PC-9 (cell line): ENCODE data around the gene LYSMD3. TPM values are rescaled to one million over a fixed set of nuclear protein-coding genes. Genes with fewer than 3 reads are reported as not detected.

ENCODE experiments used
- BruUV-seq: library from RNA; stranded (reverse); fragments of 400-500 nt; replicated peaks from 2 replicates; lab custom pipeline; 2021; lab: Mats Ljungman, UMichigan
- CTCF ChIA-PET: fragments of 300-600 bp; sonication (Branson Sonifier 250); formaldehyde crosslinking; loops from one replicate; lab custom pipeline; 2022; ENCODE audit warnings: antibody characterized with exemption; lab: Charles Lee
- POLR2A ChIA-PET: fragments of 300-600 bp; sonication (Branson Sonifier 250); formaldehyde crosslinking; loops from one replicate; lab custom pipeline; 2022; ENCODE audit warnings: antibody characterized with exemption; ENCODE audit not compliant: unreplicated experiment; lab: Charles Lee
- DNase-seq, 2 experiments: peaks; one replicate each; pipeline versions ENCODE4 v3.0.0 to v3.0.0-alpha.2; 2015 to 2022; ENCODE audit warnings: mixed read lengths in 1 of 2
- H2AFZ ChIP-seq: fragments of 200-600 bp; sonication (generic); 2 replicates; pipeline ENCODE4 v1.8.1; 2017; ENCODE audit warnings: antibody characterized with exemption
- H3F3A ChIP-seq: fragments of 200-600 bp; sonication (generic); 2 replicates; pipeline ENCODE4 v1.8.1; 2017; ENCODE audit warnings: antibody characterized with exemption, mild to moderate bottlenecking, low read depth; ENCODE audit not compliant: insufficient read depth
- H3K27ac ChIP-seq: fragments of 200-600 bp; sonication (generic); 2 replicates; pipeline ENCODE4 v1.6.1; 2016; ENCODE audit warnings: mixed run types
- H3K27me3 ChIP-seq: fragments of 200-600 bp; sonication (generic); 2 replicates; pipeline ENCODE4 v1.6.1; 2016; ENCODE audit warnings: low read depth, mixed run types; ENCODE audit not compliant: insufficient read depth
- H3K36me3 ChIP-seq: fragments of 200-600 bp; sonication (generic); 2 replicates; pipeline ENCODE4 v1.6.1; 2016; ENCODE audit warnings: low read depth, mixed run types
- H3K4me1 ChIP-seq: fragments of 200-600 bp; sonication (generic); replicated peaks from 2 replicates; pipeline ENCODE4 v1.6.1; 2016; ENCODE audit warnings: mixed run types; ENCODE audit not compliant: insufficient read depth
- H3K4me2 ChIP-seq: fragments of 200-600 bp; sonication (generic); 2 replicates; pipeline ENCODE4 v1.6.1; 2017; ENCODE audit warnings: mixed run types
- H3K4me3 ChIP-seq: fragments of 200-600 bp; sonication (generic); 2 replicates; pipeline ENCODE4 v1.6.1; 2016; ENCODE audit warnings: mixed run types
- H3K79me2 ChIP-seq: fragments of 200-600 bp; sonication (generic); 2 replicates; pipeline ENCODE4 v1.6.1; 2017; ENCODE audit warnings: low read depth, mixed run types
- H3K9me2 ChIP-seq: fragments of 200-600 bp; sonication (generic); 2 replicates; pipeline ENCODE4 v1.8.1; 2017; ENCODE audit warnings: mild to moderate bottlenecking; ENCODE audit not compliant: insufficient read depth
- H3K9me3 ChIP-seq: fragments of 200-600 bp; sonication (generic); 2 replicates; pipeline ENCODE4 v1.8.1; 2016; ENCODE audit warnings: low read depth; ENCODE audit not compliant: insufficient read depth
- H4K20me1 ChIP-seq: fragments of 200-600 bp; sonication (generic); 2 replicates; pipeline ENCODE4 v1.8.1; 2017; ENCODE audit not compliant: insufficient read depth
- CTCF ChIP-seq: fragments of 200-600 bp; sonication (generic); conservative IDR thresholded peaks from 2 replicates; pipeline ENCODE4 v1.6.1; 2017; ENCODE audit warnings: mixed run types, antibody characterized with exemption, mild to moderate bottlenecking, moderate library complexity
- EZH2 ChIP-seq: fragments of 200-600 bp; sonication (generic); IDR thresholded peaks from 2 replicates; pipeline ENCODE4 v1.8.0; 2017; ENCODE audit warnings: antibody characterized with exemption, low read depth
- intact Hi-C: fragments of 100-400 bp; cut with micrococcal nuclease; formaldehyde crosslinking; loops from one replicate; pipeline ENCODE4 v1.10.0; 2022; ENCODE audit not compliant: unreplicated experiment
- total RNA-seq: library from RNA; stranded (reverse); gene quantifications from 2 replicates; pipeline ENCODE4 v1.2.3, GENCODE V29; 2021

LYSMD3 gene
- total RNA-seq, 1 experiment from 2014 or later, result 10.6 TPM

- Histone ChIP-seq H4K20me1 (no peaks in the 10 kb centered on the region), H3K9me3 (no peaks in the 10 kb centered on the region), H3K9me2 (no peaks in the 10 kb centered on the region), H3K36me3 (no peaks in the 10 kb centered on the region), H3K79me2 (no peaks in the 10 kb centered on the region), H3F3A (no peaks in the 10 kb centered on the region), H3K27me3 (no peaks in the 10 kb centered on the region), H3K4me2 (no peak overlapping the region), H3K27ac (no peak overlapping the region), H3K4me1 (no peaks in the 10 kb centered on the region), H2AFZ (no peak overlapping the region), H3K4me3 (no peak overlapping the region)
- intact Hi-C loops, result no loop called here
- TF ChIP-seq EZH2 (no peak), CTCF (no peak)
- ChIA-PET CTCF (no interaction called here), POLR2A (no interaction called here)
- no peak for DNase-seq
- no TSS peak for BruUV-seq
Observed at GRCh38 chr5:90495146-90495545, 34.2 kb downstream of the LYSMD3 start.

GRCh38 chr5:90494043-90494442 lies 35.3 kb downstream of the LYSMD3 start:
- Histone ChIP-seq H4K20me1 (no peaks in the 10 kb centered on the region), H3K4me1 (no peaks in the 10 kb centered on the region), H2AFZ (no peak overlapping the region), H3K27ac (no peak overlapping the region), H3K36me3 (no peaks in the 10 kb centered on the region), H3K79me2 (no peaks in the 10 kb centered on the region), H3K4me3 (no peak overlapping the region), H3K9me3 (no peaks in the 10 kb centered on the region), H3F3A (no peaks in the 10 kb centered on the region), H3K4me2 (no peak overlapping the region), H3K27me3 (no peaks in the 10 kb centered on the region), H3K9me2 (no peaks in the 10 kb centered on the region)
- TF ChIP-seq EZH2 (no peak), CTCF (no peak)
- no TSS peak for BruUV-seq
- ChIA-PET POLR2A (no interaction called here), CTCF (no interaction called here)
- DNase-seq, result no peak
- intact Hi-C loops, result no loop called here

- no peak overlapping the region for H2AFZ ChIP-seq
- DNase-seq, result no peak
- CTCF ChIA-PET, result no interaction called here
- no peaks in the 10 kb centered on the region for H3K9me2 ChIP-seq
- no peak overlapping the region for H3K4me2 ChIP-seq
- BruUV-seq, result no TSS peak
- no peak overlapping the region for H3K27ac ChIP-seq
- H4K20me1 ChIP-seq, result no peaks in the 10 kb centered on the region
- H3K9me3 ChIP-seq, result no peaks in the 10 kb centered on the region
- no peaks in the 10 kb centered on the region for H3K36me3 ChIP-seq
- POLR2A ChIA-PET, result no interaction called here
- H3K79me2 ChIP-seq, result no peaks in the 10 kb centered on the region
- no peaks in the 10 kb centered on the region for H3F3A ChIP-seq
- no peaks in the 10 kb centered on the region for H3K27me3 ChIP-seq
- intact Hi-C loops, result no loop called here
- H3K4me3 ChIP-seq, result no peak overlapping the region
- H3K4me1 ChIP-seq, result no peaks in the 10 kb centered on the region
- TF ChIP-seq EZH2 (no peak), CTCF (no peak)
Observed at GRCh38 chr5:90488791-90489190, 40.6 kb downstream of the LYSMD3 start.
